HEK293T (cell line): Measurements from ENCODE around the gene TMED8.

Experiments used
- CTCF ChIA-PET: fragments of 350-600 bp; formaldehyde crosslinking; extraction: SDS; loops from one replicate; lab custom pipeline; 2021; ENCODE audit warnings: antibody characterized with exemption, inconsistent platforms; lab: Yijun Ruan, JAX
- POLR2A ChIA-PET: fragments of 350-600 bp; formaldehyde crosslinking; extraction: SDS; loops from one replicate; lab custom pipeline; 2020; ENCODE audit warnings: antibody characterized with exemption, inconsistent platforms; lab: Yijun Ruan, JAX
- DNase-seq: peaks from one replicate; pipeline ENCODE4 v3.0.0; 2012; ENCODE audit warnings: mixed read lengths; ENCODE audit errors: extremely low spot score
- ARNT ChIP-seq: fragments of 450-650 bp; IDR thresholded peaks from 2 replicates; pipeline ENCODE4 v1.6.1; 2017; ENCODE audit warnings: mild to moderate bottlenecking
- BHLHE40 ChIP-seq: fragments of 450-650 bp; IDR thresholded peaks from 2 replicates; pipeline ENCODE4 v1.6.1; 2016; ENCODE audit warnings: mild to moderate bottlenecking, moderate library complexity, borderline replicate concordance
- CTBP1 ChIP-seq: fragments of 450-650 bp; IDR thresholded peaks from 2 replicates; pipeline ENCODE4 v1.6.1; 2016; ENCODE audit warnings: borderline replicate concordance
- ELF4 ChIP-seq: fragments of 450-650 bp; IDR thresholded peaks from 2 replicates; pipeline ENCODE4 v1.6.1; 2017; ENCODE audit warnings: antibody characterized with exemption
- FOXA1 ChIP-seq: fragments of 450-650 bp; IDR thresholded peaks from 2 replicates; pipeline ENCODE4 v1.6.1; 2016; ENCODE audit warnings: mild to moderate bottlenecking
- FOXK2 ChIP-seq: fragments of 450-650 bp; IDR thresholded peaks from 2 replicates; pipeline ENCODE4 v1.6.1; 2016; ENCODE audit warnings: mild to moderate bottlenecking
- FOXM1 ChIP-seq: fragments of 450-650 bp; IDR thresholded peaks from 2 replicates; pipeline ENCODE4 v1.6.1; 2017; ENCODE audit warnings: mild to moderate bottlenecking, borderline replicate concordance
- HDGF ChIP-seq: fragments of 450-650 bp; IDR thresholded peaks from 2 replicates; pipeline ENCODE4 v1.6.1; 2017; ENCODE audit warnings: antibody characterized with exemption, borderline replicate concordance
- L3MBTL2 ChIP-seq: fragments of 450-650 bp; conservative IDR thresholded peaks from 2 replicates; pipeline ENCODE4 v1.6.1; 2016; ENCODE audit warnings: mild to moderate bottlenecking
- LEF1 ChIP-seq: fragments of 450-650 bp; IDR thresholded peaks from 2 replicates; pipeline ENCODE4 v1.6.1; 2017; ENCODE audit warnings: mild to moderate bottlenecking, borderline replicate concordance
- NFRKB ChIP-seq: fragments of 450-650 bp; IDR thresholded peaks from 2 replicates; pipeline ENCODE4 v1.6.1; 2016; ENCODE audit warnings: mild to moderate bottlenecking, moderate library complexity
- PKNOX1 ChIP-seq: fragments of 450-650 bp; IDR thresholded peaks from 2 replicates; pipeline ENCODE4 v1.6.1; 2016
- SP1 ChIP-seq: fragments of 450-650 bp; IDR thresholded peaks from 2 replicates; pipeline ENCODE4 v1.6.1; 2017
- SUZ12 ChIP-seq: fragments of 450-650 bp; IDR thresholded peaks from 2 replicates; pipeline ENCODE4 v1.6.1; 2016; ENCODE audit warnings: mild to moderate bottlenecking
- TARDBP ChIP-seq: fragments of 450-650 bp; IDR thresholded peaks from 2 replicates; pipeline ENCODE4 v1.6.1; 2016
- ZNF384 ChIP-seq: fragments of 450-650 bp; IDR thresholded peaks from 2 replicates; pipeline ENCODE4 v1.6.1; 2016

Gene TMED8, protein sequence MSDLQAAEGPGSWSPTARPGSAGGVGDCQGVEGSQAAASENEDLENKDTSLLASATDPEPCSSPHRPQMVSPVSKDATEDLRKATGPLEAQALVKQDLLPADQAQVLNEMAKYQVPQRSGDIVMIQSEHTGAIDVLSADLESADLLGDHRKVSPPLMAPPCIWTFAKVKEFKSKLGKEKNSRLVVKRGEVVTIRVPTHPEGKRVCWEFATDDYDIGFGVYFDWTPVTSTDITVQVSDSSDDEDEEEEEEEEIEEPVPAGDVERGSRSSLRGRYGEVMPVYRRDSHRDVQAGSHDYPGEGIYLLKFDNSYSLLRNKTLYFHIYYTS

DNA sequence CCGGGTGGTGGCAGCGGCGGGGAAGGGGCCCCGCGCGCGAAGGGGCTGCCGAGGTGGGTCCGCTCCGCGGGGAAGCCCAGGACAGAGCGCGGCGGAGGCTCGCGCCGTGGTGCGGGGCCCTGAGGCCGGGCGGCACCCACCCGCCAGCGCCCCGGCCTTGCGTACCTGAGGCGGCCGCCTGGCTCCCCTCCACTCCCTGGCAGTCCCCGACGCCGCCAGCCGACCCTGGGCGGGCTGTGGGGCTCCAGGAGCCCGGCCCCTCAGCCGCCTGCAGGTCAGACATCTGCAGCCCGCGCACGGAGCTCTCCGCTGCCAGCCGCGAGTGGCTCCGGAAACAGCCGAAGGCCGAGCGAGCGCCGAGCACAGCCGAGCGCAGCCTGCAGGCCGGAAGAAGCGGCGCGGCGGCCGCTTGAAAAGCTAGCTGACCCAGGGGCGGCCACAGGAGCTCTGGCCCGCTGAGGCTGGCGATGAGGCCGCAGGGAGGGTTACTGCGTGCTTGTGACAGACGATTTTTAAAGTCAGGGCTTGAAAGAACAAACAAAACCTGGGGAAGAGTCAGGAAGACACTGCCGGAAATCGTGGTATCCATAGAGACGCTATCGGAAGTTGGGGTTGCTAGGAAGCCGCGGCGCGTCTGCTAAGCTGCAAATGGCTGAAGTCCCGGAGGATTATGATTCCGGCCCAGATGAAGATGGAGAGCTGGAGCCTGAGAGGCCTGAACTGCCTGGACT lies at the start of gene TMED8, which contains the start of gene SAMD15:
TMED8 (minus strand) TSS at position 324 of the 731 bp plus-strand sequence; CDS start at position 283, 41 bp downstream.
SAMD15 (plus strand) TSS at position 609 of the 731 bp plus-strand sequence; CDS start at position 649, 40 bp downstream.
- POLR2A ChIA-PET, result interaction anchor here (0.5 to 2.2 kb wide), 16 partner anchors 10 to 143 kb away, joined by 3 to 23 read pairs (median 4); partner anchors contain the start of genes AHSA1, GSTZ1, POMT2 and VIPAS39
- peak; percentile 49; the same call in 1 of the 2 replicates for TF ChIP-seq ELF4
- TF ChIP-seq LEF1, result no peak; the same call in 1 of the 2 replicates
- peak; percentile 94 for DNase-seq
- CTCF ChIA-PET, result interaction anchor here (0.5 kb wide), 1 partner anchor 197 kb away, joined by 3 read pairs; no protein-coding TSS in a partner anchor

GRCh38 chr14:77426396-77426795 lies 49.5 kb upstream of the TMED8 start:
- TF ChIP-seq CTBP1, result no peak
- TF ChIP-seq ARNT, result no peak
- TF ChIP-seq ZNF384, result no peak
- no peak for TF ChIP-seq SP1
- no peak for TF ChIP-seq PKNOX1
- no peak for TF ChIP-seq LEF1
- no peak for TF ChIP-seq HDGF
- no peak for TF ChIP-seq BHLHE40
- no peak for TF ChIP-seq L3MBTL2
- TF ChIP-seq SUZ12, result no peak
- TF ChIP-seq NFRKB, result no peak
- TF ChIP-seq FOXM1, result no peak
- TF ChIP-seq ELF4, result no peak
- TF ChIP-seq FOXA1, result no peak
- TF ChIP-seq FOXK2, result no peak
- TF ChIP-seq TARDBP, result no peak
- POLR2A ChIA-PET, result no interaction called here
- CTCF ChIA-PET, result no interaction called here
- no peak for DNase-seq

GRCh38 chr14:77424862-77425261 lies 48.0 kb upstream of the TMED8 start:
- TF ChIP-seq ARNT, result no peak
- no peak for TF ChIP-seq LEF1
- TF ChIP-seq SP1, result no peak
- no peak for TF ChIP-seq FOXA1
- DNase-seq, result no peak
- ChIA-PET POLR2A (no interaction called here), CTCF (no interaction called here)

DNA sequence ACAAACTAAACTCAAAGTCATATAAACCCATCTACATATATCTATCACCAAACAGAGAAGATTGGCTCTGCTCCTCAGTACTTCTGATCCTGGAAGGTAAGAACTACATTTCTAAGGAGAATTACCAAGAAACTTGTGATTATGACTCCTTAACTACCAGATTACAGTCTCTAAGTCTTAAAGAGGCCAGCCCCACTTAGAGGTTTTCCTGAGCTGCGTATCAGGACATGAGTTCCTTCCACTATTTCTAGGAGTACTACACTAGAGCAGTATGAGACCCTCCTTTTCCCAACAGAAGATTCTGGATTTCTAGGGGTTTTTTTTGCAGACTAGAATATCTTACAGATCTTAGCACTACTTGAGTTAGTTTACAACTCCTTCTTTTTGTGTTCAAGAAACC lies 46.5 kb upstream of the TMED8 start, which contains the start of gene NOXRED1:
NOXRED1 (minus strand) TSS at position 101 of the 400 bp plus-strand sequence. CDS start 634 bp downstream, outside the sequence.
- ChIA-PET CTCF (no interaction called here), POLR2A (no interaction called here)
- no peak for TF ChIP-seq FOXM1
- no peak for TF ChIP-seq LEF1
- no peak for TF ChIP-seq CTBP1
- no peak for TF ChIP-seq NFRKB
- no peak for TF ChIP-seq ZNF384
- TF ChIP-seq SUZ12, result no peak
- TF ChIP-seq BHLHE40, result no peak
- no peak for TF ChIP-seq L3MBTL2
- no peak for TF ChIP-seq FOXA1
- no peak for TF ChIP-seq HDGF
- no peak for TF ChIP-seq ARNT
- no peak for TF ChIP-seq FOXK2
- TF ChIP-seq PKNOX1, result no peak
- no peak for TF ChIP-seq SP1
- no peak for TF ChIP-seq TARDBP
- DNase-seq, result no peak

- CTCF ChIA-PET, result no interaction called here
- no peak for TF ChIP-seq HDGF
- TF ChIP-seq ARNT, result no peak
- no peak for TF ChIP-seq NFRKB
- TF ChIP-seq LEF1, result no peak
- TF ChIP-seq FOXM1, result no peak
- no peak for TF ChIP-seq BHLHE40
- TF ChIP-seq CTBP1, result no peak
- no peak for TF ChIP-seq PKNOX1
- TF ChIP-seq SP1, result no peak
- TF ChIP-seq ELF4, result no peak
- TF ChIP-seq L3MBTL2, result no peak
- no peak for TF ChIP-seq FOXK2
- no peak for TF ChIP-seq ZNF384
- TF ChIP-seq SUZ12, result no peak
- no peak for TF ChIP-seq FOXA1
- TF ChIP-seq TARDBP, result no peak
- no peak for DNase-seq
- POLR2A ChIA-PET, result interaction anchor here (1.1 kb wide), 1 partner anchor 17 kb away, joined by 3 read pairs; no protein-coding TSS in a partner anchor
Measured at GRCh38 chr14:77421201-77421600, 44.3 kb upstream of the TMED8 start.
